DMS153 treated with DMSO at 0.1 percent for 48 hours (cell line): Measurements from ENCODE around the gene MYO1F.
A peak's percentile ranks its signal among the peaks of the same experiment; 100 is the strongest.
"Not testable (repeated sequence)": the region's sequence is repeated elsewhere in the genome, so short reads cannot be mapped to it uniquely, and the experiment has no call there.

Experiments
- DNase-seq: peaks from one replicate; lab custom pipeline; 2025; ENCODE audit not compliant: unreplicated experiment; lab: John Stamatoyannopoulos, UW

MYO1F gene

GRCh38 chr19:8519388-8519787 lies 57.9 kb downstream of the MYO1F start:
- DNase-seq, result no peak

DNA sequence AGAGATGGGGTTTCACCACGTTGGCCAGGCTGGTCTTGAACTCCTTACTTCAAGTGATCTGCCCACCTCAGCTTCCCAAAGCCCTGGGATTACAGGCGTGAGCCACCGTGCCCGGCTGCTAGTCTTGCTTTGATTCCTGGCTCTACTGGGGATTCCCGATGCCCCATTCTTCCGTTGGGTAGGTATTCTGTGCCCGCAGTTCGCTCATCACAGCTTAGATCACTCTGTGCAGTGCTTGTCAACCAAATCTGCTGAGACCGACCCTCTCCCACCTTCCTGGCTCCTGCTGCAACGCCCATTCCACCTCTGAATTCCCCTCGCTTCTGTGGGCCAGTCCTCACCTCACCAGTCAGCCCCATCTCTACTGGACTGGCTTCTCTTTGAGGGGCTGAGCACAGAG lies 58.7 kb downstream of the MYO1F start:
- DNase-seq, result no peak

DNA sequence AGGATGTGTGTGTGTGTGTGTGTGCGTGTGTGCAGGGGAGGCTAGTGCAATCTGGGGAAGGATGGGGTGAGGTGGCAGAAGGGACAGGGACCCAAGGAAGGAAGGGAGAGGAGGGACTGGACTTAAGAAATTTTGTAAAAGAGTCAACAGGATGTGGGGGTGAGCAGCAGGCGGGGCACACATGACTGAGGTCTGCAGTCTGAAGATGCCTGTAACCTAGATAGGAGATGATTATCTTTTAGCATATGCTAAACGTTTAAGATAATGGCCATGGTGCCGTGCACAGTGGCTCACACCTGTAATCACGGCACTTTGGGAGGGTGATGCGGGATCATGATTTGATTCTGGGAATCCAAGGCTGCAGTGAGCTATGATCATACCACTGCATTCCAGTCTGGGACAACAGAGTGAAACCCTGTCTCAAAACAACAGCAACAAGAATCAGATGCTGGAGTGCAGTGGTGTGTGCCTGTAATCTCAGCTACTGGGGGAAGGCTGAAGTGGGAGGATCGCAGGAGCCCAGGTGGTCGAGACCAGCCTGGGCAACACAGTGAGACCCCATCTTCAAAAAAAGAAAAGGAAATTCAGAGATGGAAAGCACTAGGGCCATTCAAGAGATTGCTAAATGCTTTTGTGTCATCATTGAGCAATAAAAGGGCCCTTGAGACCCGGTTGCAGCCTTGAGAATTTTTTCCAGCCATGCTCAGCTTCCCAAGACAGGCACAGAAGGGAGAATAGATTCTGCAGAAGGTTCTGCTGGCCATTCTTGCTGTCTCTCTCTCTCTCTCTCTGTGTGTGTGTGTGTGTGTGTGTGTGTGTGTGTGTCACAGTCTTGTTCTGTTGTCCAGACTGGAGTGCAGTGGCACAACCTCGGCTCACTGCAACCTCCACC lies 59.4 kb downstream of the MYO1F start:
- no peak for DNase-seq

DNA sequence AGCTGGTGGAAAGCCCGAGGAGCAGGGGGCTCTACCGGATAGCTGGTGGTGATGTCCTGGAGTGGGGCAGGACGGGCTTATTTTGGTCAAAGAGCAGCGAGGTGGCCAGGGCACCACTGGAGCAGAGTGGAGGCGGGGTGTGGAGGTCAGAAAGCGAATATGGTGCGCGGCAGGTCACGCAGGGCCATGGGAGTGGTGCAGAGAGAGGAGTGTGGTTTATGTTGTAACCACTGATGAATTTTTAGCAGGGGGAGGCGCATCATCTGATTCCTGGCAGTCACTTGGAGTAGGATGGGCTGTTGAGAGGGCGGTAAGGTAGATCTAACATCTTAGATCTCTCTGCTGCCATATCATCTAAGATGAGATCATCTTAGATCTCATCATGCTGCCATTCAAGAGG lies 61.9 kb downstream of the MYO1F start:
- no peak for DNase-seq

DNA sequence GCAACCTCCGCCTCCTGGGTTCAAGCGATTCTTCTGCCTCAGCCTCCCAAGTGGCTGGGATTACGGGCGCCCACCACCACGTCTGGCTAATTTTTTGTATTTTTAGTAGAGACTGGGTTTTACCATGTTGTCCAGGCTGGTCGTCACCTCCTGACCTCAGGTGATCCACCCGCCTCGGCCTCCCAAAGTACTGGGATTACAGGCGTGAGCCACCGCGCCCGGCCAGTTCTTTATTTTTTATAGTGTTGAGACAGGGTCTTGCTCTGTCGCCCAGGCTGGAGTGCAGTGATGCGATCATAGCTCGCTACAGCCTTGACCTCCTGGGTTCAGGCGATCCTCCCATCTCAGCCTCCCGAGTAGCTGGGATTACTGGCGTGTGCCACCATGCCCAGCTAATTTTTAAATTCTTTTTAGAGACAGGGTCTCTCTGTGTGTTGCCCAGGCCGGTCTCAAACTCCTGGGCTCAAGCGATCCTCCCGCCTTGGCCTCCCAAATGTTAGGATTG lies 62.7 kb downstream of the MYO1F start:
- DNase-seq, result not testable (repeated sequence)

DNA sequence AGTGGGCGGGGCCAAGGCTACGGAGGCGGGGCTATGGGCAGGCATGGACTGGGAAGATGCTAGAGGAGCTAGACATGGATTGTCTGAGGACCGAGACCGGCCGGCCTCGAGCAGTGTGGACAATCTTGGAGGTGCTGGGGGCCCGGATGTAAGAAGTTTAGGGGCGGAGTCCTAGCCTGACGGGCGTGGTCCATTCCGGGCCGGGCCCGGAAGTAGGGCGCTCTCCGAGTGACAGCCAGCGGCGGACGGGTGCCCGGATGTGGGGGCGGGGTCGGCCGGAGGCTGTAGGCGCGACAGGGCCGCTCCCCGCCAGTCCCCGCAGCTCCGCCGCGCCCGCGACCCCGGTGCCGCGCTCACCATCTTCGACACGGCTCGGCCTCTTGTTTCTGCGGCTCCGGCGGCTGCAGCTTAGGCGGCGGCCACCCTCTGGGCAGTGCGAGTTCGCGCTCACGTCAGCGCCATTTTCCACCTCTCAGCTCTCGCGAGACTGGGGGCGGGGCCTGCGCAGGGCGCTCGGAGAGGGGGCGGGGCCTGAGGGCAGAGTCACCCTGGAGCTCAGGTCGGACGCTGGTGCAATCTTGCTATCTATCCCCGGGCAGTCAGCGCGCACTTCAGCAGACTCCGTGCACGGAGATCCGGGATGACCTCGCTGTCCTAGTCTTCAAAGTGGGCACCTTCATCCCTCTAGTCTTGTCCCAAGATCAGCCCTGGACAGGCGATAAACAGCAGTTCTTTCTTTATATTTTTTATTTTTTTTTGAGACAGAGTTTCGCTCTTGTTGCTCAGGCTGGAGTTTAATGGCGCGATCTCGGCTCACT lies 63.3 kb downstream of the MYO1F start, which contains the start of gene ZNF414:
ZNF414 (minus strand) TSS at position 481 of the 818 bp plus-strand sequence; CDS start at position 360, 121 bp downstream.
- DNase-seq, result peak; percentile 79

- DNase-seq, result no peak
Observed at GRCh38 chr19:8513036-8513686, 64.1 kb downstream of the MYO1F start.

- no peak for DNase-seq
Observed at GRCh38 chr19:8512115-8512967, 64.9 kb downstream of the MYO1F start.

DNA sequence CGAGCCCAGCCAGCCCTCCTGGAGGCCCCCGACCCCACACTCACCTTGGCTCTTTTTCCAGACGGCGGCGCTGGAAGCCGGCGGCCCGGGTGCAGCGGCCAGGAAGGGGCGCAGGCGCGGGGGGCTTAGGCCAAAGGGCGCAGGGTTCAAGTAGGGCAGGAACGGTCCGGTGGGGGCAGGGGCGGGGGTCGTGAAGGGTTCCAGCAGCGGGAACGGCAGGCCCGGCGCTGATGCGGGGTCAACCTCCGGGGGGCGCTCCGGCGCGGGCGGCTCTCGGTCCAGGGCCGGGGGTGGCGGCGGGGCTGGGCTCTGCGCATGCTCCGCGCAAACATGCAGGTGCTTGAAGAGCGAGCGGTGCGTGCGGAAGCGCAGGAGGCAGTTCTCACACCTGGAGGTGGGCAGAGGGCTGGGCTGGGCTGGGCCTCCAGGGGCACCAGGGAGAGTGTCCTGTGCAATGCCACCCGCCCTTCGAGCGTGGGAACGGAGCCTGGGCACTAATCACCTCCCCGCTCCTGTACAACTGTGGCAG lies 65.6 kb downstream of the MYO1F start:
- no peak for DNase-seq

DNA sequence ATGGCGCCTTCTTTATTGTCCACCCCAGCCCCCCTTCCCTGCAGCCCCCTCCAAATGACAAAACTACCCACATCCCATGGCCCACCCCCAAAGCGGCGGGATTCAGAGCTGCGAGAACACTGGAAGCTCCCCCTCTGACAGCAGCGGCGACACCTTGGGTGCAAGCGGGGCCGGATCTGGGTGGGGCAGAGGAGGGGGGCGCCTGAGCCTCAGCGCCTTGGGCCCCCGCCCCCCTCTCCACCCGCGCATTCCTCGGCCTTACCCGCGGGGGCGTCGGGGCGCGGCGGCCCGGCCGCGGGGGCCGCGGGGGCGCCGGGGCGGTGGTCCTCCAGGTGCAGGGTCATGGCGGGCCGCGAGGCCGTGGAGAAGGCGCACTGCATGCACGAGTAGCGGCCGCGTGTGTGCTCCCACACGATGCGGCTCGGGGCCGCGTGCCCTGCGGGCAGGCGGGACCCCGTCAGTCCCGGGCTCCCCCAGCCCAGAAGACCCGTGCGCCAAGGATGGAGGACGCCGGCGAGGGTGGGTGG lies 66.6 kb downstream of the MYO1F start:
- DNase-seq, result no peak

GRCh38 chr19:8506402-8506957 lies 70.8 kb downstream of the MYO1F start:
- no peak for DNase-seq

GRCh38 chr19:8505680-8506401 lies 71.4 kb downstream of the MYO1F start:
- peak; percentile 55 for DNase-seq

- DNase-seq, result no peak
Observed at GRCh38 chr19:8504919-8505318, 72.3 kb downstream of the MYO1F start.

GRCh38 chr19:8504171-8504570 lies 73.1 kb downstream of the MYO1F start:
- no peak for DNase-seq

DNA sequence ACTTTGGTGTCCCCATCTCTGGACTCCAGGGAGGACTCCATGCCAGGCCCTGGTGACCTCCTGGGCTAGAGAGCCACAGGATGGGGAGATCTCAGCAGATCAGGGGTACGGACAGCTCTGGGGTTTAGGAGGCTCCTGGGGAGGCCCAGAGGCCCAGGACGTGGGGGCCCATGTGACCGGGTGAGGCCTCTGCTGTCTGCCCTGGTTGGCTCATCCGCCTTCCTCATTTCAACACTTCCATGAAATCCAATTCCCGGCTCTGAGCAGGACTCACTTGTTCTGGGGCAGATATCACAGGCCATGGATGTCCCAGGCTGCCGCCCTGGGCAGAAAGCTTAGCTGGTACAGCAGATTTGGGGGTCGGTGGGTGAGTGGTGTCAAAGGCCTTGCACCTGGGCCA lies 73.7 kb downstream of the MYO1F start:
- no peak for DNase-seq

GRCh38 chr19:8501981-8502380 lies 75.3 kb downstream of the MYO1F start:
- DNase-seq, result no peak

- no peak for DNase-seq
Observed at GRCh38 chr19:8501516-8501915, 75.7 kb downstream of the MYO1F start.

- DNase-seq, result no peak
Observed at GRCh38 chr19:8500158-8500557, 77.1 kb downstream of the MYO1F start.
